K562 (cell line): Measurements from ENCODE around the gene FOXJ3. TPM values are rescaled to one million over a fixed set of nuclear protein-coding genes. Genes with fewer than 3 reads are reported as not detected.
"Not testable (repeated sequence)": the region's sequence is repeated elsewhere in the genome, so short reads cannot be mapped to it uniquely, and the experiment has no call there.

Experiments used
- ATAC-seq: fragments of 200-7000 bp; cut with Tn5 transposase; 3 replicates; pipeline ENCODE4 v1.9.1; 2020; ENCODE audit warnings: moderate library complexity
- BruUV-seq: library from RNA; stranded (reverse); fragments of 400-500 nt; replicated peaks from 2 replicates; lab custom pipeline; 2021; lab: Mats Ljungman, UMichigan
- CTCF ChIA-PET: fragments of 300-600 bp; formaldehyde crosslinking; extraction: SDS; loops from one replicate; lab custom pipeline; 2021; ENCODE audit warnings: low intra/inter-chr PET ratio; lab: Yijun Ruan, JAX
- POLR2A ChIA-PET: fragments of 300-600, 350-650 bp; sonication (Branson Sonifier 250); formaldehyde crosslinking; extraction: SDS; loops from one replicate; lab custom pipeline; 2021; ENCODE audit warnings: antibody characterized with exemption, inconsistent platforms; lab: Yijun Ruan, JAX
- DNase-seq, 4 experiments: peaks; one replicate each; pipeline versions ENCODE4 v3.0.0 to v3.0.0-alpha.2; 2011 to 2018; ENCODE audit warnings: low spot score in 3 of 4, mixed read lengths in 3 of 4; ENCODE audit errors: extremely low read depth in 1 of 4
- FAIRE-seq: peaks from 2 replicates; lab custom pipeline; 2011; peaks lifted over from hg19 to GRCh38; lab: Jason Lieb, UNC
- H2AFZ ChIP-seq: 2 replicates; pipeline ENCODE4 v1.6.0; 2011; ENCODE audit warnings: low read depth, low read length, control low read depth, inconsistent platforms
- H3K27ac ChIP-seq: fragments of 200-600 bp; 3 replicates; pipeline ENCODE4 v1.8.0; 2011; ENCODE audit warnings: low read depth, mild to moderate bottlenecking, control low read depth, inconsistent platforms, low read length, moderate library complexity, mixed read lengths; ENCODE audit errors: extremely low read depth
- H3K27me3 ChIP-seq, 2 experiments: fragments of 300-600 bp in 1 of 2; 2 replicates in 1 of 2; 3 replicates in 1 of 2; pipeline versions ENCODE4 v1.6.0 to v1.8.0; 2011; ENCODE audit warnings: inconsistent platforms in 2 of 2, low read length in 2 of 2, mild to moderate bottlenecking in 1 of 2, mixed read lengths in 1 of 2, moderate library complexity in 1 of 2; ENCODE audit not compliant: control insufficient read depth in 2 of 2, insufficient read depth in 2 of 2
- H3K36me3 ChIP-seq: fragments of 300-600 bp; 3 replicates; pipeline ENCODE4 v1.8.0; 2011; ENCODE audit warnings: mild to moderate bottlenecking, low read length, inconsistent platforms; ENCODE audit not compliant: control insufficient read depth, insufficient read depth
- H3K4me1 ChIP-seq, 2 experiments: fragments of 200-600 bp in 1 of 2; replicated peaks in 1 of 2; 2 replicates in 1 of 2; 3 replicates in 1 of 2; pipeline versions ENCODE4 v1.5.1 to v1.8.0; 2011; ENCODE audit warnings: inconsistent platforms in 2 of 2, low read length in 2 of 2, mild to moderate bottlenecking in 1 of 2, mixed read lengths in 1 of 2, moderate library complexity in 1 of 2; ENCODE audit not compliant: control insufficient read depth in 2 of 2, insufficient read depth in 2 of 2
- H3K4me2 ChIP-seq: 2 replicates; pipeline ENCODE4 v1.6.1; 2011; ENCODE audit warnings: low read length, control low read depth, inconsistent platforms, mixed read lengths; ENCODE audit not compliant: insufficient read depth
- H3K4me3 ChIP-seq: fragments of 200-600 bp; sonication (generic), shearing (Covaris generic); 2 replicates; pipeline ENCODE4 v1.5.1; 2016; ENCODE audit warnings: control low read depth, inconsistent platforms
- H3K79me2 ChIP-seq: fragments of 200-600 bp; 3 replicates; pipeline ENCODE4 v1.8.0; 2011; ENCODE audit warnings: low read length, inconsistent platforms; ENCODE audit not compliant: control insufficient read depth, insufficient read depth
- H3K9ac ChIP-seq, 2 experiments: 2 replicates each; pipeline versions ENCODE4 v1.6.0 to v1.6.1; 2011; ENCODE audit warnings: low read depth in 2 of 2, low read length in 2 of 2, control low read depth in 1 of 2, inconsistent platforms in 1 of 2, mild to moderate bottlenecking in 1 of 2, mixed read lengths in 1 of 2; ENCODE audit not compliant: insufficient read depth in 1 of 2
- H3K9me1 ChIP-seq: one replicate; pipeline ENCODE4 v1.6.0; 2011; ENCODE audit warnings: inconsistent platforms, mild to moderate bottlenecking, low read length, moderate library complexity; ENCODE audit not compliant: control insufficient read depth, insufficient read depth
- H3K9me3 ChIP-seq: replicated peaks from 2 replicates; pipeline ENCODE4 v1.5.1; 2011; ENCODE audit warnings: low read depth, low read length, inconsistent platforms; ENCODE audit not compliant: control insufficient read depth, insufficient read depth
- H4K20me1 ChIP-seq: replicated peaks from 2 replicates; pipeline ENCODE4 v1.6.1; 2011; ENCODE audit warnings: low read length, inconsistent platforms, mixed read lengths; ENCODE audit not compliant: control insufficient read depth, insufficient read depth
- MEIS2 ChIP-seq: fragments of 450-650 bp; IDR thresholded peaks from 2 replicates; pipeline ENCODE4 v1.6.1; 2014; ENCODE audit warnings: mild to moderate bottlenecking; ENCODE audit not compliant: partially characterized antibody
- NR3C1 ChIP-seq: sonication (generic); formaldehyde crosslinking; IDR thresholded peaks from 2 replicates; pipeline ENCODE4 v1.8.1; 2022; ENCODE audit warnings: missing genetic modification reagents
- WGBS: fragments of 100-300 bp; shearing (Covaris generic); methylation state at CpG from one replicate; pipeline ENCODE4 v1.1.6; 2016; ENCODE audit warnings: low coverage, mixed read lengths; ENCODE audit not compliant: insufficient coverage; ENCODE audit errors: missing lambda C conversion rate; 5-methylcytosine and 5-hydroxymethylcytosine counted together
- in situ Hi-C: fragments of 300-500 bp; cut with MboI; formaldehyde crosslinking; loops from 4 replicates; pipeline ENCODE4 v1.15.0; 2018; ENCODE audit warnings: inconsistent platforms, mixed read lengths
- intact Hi-C: fragments of 100-400 bp; cut with micrococcal nuclease; formaldehyde crosslinking; loops from 2 replicates; pipeline ENCODE4 v1.14.2; 2022
- polyA plus RNA-seq, 8 experiments: library from polyadenylated mRNA; depleted of rRNA in 4 of 8; stranded (reverse) in 5 of 8; unstranded in 3 of 8; fragments of >200 nt; fragmentation: Nextera tagmentation in 2 of 8; fragmentation: Illumina TruSeq in 1 of 8; extraction: Ambion mirVana in 2 of 8; extraction: Trizol in 1 of 8; gene quantifications; 2 replicates each; pipeline versions ENCODE4 v1.2.1 to v1.2.3, GENCODE V29; 2011 to 2014; ENCODE audit warnings: inconsistent platforms in 1 of 8, missing spikeins in 1 of 8
- total RNA-seq, 7 experiments: library from RNA; depleted of rRNA in 6 of 7; stranded (reverse); fragments of >200 nt in 6 of 7; fragmentation: Illumina TruSeq in 2 of 7; extraction: Trizol in 2 of 7; gene quantifications; 2 replicates each; pipeline versions ENCODE4 v1.2.1 to v1.2.3, GENCODE V29; 2011 to 2021; ENCODE audit warnings: low replicate concordance in 1 of 7

Gene FOXJ3
- total and polyA plus RNA-seq, 9 of the 15 experiments (the other 6 are each of a cell fraction or from before 2014, with no cell fraction given): 8.7 to 35.3 (median 23.4) TPM

DNA sequence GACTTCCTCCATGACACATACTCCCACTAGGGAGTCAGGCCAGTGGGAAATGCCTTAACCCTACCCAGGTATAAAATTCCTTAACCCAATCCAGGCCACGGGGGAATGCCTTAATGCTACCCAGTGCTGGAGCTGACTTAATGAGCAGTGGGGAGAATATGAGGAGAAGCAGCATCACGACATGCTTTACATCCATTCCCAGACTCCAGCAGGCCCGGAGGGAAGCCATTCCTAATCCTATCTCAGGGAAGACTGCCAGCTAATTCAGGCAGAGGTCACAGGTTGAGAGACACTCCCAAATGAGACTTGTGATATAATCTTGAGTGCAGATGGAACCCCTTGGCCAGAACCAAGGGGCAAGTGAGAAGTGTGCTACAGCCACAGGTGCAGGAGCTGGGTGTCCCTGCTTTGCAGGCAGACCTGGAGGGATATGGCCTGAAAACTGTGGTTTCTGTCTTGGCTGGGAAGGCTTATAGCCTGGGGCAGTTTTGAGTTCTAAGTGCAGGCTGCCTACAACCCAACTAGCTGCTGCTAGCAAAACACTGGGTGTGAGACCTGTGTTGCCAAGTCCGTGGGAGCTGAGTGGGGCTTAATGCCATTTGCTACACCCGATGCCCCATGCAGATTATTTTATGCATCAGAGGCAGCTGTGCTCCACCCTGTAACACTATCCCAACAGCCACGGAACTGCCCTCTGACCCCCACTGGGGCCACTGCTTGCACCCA, 125.3 kb downstream of the FOXJ3 start:
- BruUV-seq: no TSS peak
- Histone ChIP-seq H3K9me1 (no peaks in the 10 kb centered on the region), H3K4me1 (no peaks in the 10 kb centered on the region; a peak in 2 of 5 replicates), H4K20me1 (no peaks in the 10 kb centered on the region), H3K4me2 (no peak overlapping the region), H3K9me3 (0 out of 2 replicates have a peak, but pooled peaks cover 3% of the 10 kb centered on the region), H3K79me2 (peaks cover 50% of the 10 kb centered on the region), H2AFZ (no peak overlapping the region), H3K36me3 (peaks cover 26% of the 10 kb centered on the region; the same call in 2 of the 3 replicates), H3K27ac (no peak overlapping the region), H3K27me3 (no peaks in the 10 kb centered on the region), H3K4me3 (no peak overlapping the region), H3K9ac (no peak overlapping the region)
- no peak for DNase-seq
- ChIA-PET POLR2A (interaction anchor here (0.7 to 1.2 kb wide), 5 partner anchors 8 to 16 kb away, joined by 3 read pairs; no protein-coding TSS in a partner anchor), CTCF (no interaction called here)
- no peak for FAIRE-seq
- 77% methylated on average over 6 of the region's 6 CpGs for WGBS
- intact Hi-C loops: no loop called here
- no peak for TF ChIP-seq NR3C1
- in situ Hi-C loops: no loop called here
- ATAC-seq: no peak

- DNase-seq, CTCF ChIA-PET, H3K4me3 ChIP-seq, POLR2A ChIA-PET, intact Hi-C loops, BruUV-seq, H4K20me1 ChIP-seq, FAIRE-seq, H3K9me3 ChIP-seq, H3K27ac ChIP-seq, H3K9me1 ChIP-seq, H3K9ac ChIP-seq, H2AFZ ChIP-seq, in situ Hi-C loops, H3K4me1 ChIP-seq, ATAC-seq, H3K4me2 ChIP-seq, H3K27me3 ChIP-seq: not testable (repeated sequence)
- H3K36me3 ChIP-seq: peaks cover 40% of the 10 kb centered on the region
- H3K79me2 ChIP-seq: peaks cover 37% of the 10 kb centered on the region
- TF ChIP-seq MEIS2: peak; percentile 36
- whole genome bisulfite sequencing: 98% methylated on average over 2 of the region's 2 CpGs
Observed at GRCh38 chr1:42206930-42207329, 128.1 kb downstream of the FOXJ3 start.
